NCI-H524 treated with DMSO at 0.1 percent for 48 hours (cell line): ENCODE results near the gene PLIN4.

Experiments
- DNase-seq: peaks from one replicate; lab custom pipeline; 2025; lab: John Stamatoyannopoulos, UW

PLIN4 gene

GRCh38 chr19:4454747-4455718 lies 63.3 kb downstream of the PLIN4 start:
- DNase-seq: no peak

- DNase-seq: no peak
Observed at GRCh38 chr19:4453232-4454179, 64.8 kb downstream of the PLIN4 start.

- DNase-seq: no peak
Observed at GRCh38 chr19:4452230-4452990, 65.9 kb downstream of the PLIN4 start.
